T-helper 22 cell (primary cell): ENCODE measurements around the gene H6PD.

ENCODE experiments used
- DNase-seq: peaks from one replicate; pipeline ENCODE4 v3.0.0-alpha.2; 2020; ENCODE audit warnings: low read depth

The H6PD gene

DNA sequence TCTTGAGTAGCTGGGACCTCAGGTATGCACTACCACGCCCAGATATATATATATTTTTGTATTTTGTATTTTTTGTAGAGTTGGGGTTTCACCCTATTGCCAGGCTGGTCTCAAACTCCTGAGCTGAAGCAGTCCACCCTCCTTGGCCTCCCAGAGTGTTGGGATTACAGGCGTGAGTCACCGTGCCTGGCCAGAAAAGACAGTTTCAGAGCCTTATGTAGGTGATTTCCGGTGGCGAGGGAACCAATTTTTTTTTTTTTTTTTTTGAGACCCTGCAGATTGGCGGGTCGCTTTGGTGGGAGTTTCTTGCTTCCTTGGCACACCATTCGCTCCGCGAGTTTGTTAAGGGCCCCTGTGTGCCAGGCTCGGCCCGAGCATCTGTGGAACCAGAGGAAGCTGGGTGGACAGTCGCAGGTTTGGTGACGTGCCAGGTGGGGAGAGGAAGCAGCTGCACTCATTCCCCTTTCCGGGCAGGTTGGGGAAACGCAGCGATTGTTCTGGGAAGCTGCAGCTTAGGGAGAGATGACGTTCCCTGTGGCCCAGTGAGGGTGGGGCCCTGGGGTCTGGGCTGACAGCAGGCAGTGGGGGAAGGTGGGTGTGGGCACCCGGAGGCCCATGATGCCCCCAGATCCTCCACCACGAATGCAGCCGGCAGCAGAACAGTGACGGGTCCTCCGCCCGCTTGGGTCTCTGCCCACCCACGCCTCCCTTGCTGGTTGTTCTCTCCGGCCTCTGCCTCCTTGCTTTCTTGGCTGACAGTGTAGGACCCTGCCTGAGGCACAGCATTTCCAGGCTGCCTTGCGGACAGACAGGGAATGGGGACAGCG is 83.2 kb downstream of the H6PD start:
- no peak for DNase-seq

- DNase-seq = no peak
These were observed 84.7 kb downstream of the H6PD start for GRCh38 chr1:9319208-9319788.

DNA sequence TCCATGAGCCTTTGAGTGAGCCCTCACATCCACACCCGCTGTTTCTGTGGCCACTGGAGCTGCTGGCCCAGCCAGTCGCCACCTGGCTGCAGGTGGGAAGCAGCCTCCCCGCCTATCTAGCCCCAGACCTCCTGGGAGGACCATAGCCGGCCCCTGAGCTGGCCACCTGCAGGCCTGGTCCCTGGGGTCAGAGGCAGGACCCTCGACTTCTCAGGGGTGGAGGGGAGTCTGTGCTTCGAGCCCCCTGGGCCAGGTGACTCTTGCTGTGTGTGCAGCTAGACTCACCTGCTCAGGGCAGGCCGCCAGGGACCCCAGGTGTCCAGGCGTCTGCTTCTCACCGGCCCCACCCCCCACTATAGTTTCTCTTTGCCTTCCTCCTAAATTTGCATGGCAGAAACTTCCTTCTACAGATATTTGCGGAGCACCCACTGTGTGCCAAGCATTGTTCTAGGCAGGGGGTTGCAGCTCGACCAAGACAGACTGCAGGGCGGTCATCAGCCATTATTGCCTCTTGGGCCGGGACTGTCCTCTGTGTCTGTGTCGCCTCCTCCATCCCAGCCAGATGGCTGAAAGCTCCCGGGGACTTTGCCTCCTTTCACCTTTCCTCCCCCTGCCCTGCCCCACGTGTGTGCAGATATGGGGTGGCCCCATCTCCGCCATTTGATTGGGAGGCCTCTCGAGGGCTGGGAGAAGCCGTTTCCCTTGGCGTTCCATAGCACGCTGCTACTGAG is 85.4 kb downstream of the H6PD start:
- DNase-seq = no peak
